Right renal pelvis (tissue), 4 donors: ENCODE measurements around the gene SREBF2. TPM values are rescaled to one million over a fixed set of nuclear protein-coding genes. Genes with fewer than 3 reads are reported as not detected.

ENCODE experiments used
- DNase-seq, 4 donors: peaks; one replicate each; pipeline ENCODE4 v3.0.0-alpha.2; 2013; ENCODE audit warnings: low read depth in 4 of 4, low spot score in 3 of 4, missing footprints in 1 of 4
- polyA plus RNA-seq, 4 donors: library from polyadenylated mRNA; unstranded; fragments of 120-200 nt; gene quantifications; one replicate each; pipeline ENCODE4 v1.2.1, GENCODE V29; 2013; ENCODE audit not compliant: insufficient read length in 4 of 4

The SREBF2 gene
- polyA plus RNA-seq, 4 donors = 94.0 to 104 (median 101) TPM

DNA sequence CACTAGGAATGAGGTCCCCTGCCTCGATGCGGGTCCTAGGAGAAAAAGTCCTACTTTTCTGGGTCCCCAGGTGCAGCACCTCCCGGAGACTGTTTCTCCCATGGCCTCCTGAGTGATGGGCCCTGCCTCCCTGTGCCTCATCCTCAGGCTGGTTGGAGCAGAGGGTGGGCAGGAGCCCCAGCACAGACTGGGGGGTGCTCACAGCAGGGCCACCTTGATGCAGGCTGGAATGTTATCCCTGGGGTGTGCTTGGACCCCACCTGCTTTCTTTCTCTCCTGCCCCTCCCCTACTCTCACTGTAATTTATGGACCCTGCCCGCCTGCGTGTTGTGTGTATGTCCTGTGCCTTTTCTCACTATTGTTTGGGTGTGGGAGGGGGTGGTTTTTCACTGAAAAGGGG is 73.9 kb downstream of the SREBF2 start:
- no peak for DNase-seq

DNA sequence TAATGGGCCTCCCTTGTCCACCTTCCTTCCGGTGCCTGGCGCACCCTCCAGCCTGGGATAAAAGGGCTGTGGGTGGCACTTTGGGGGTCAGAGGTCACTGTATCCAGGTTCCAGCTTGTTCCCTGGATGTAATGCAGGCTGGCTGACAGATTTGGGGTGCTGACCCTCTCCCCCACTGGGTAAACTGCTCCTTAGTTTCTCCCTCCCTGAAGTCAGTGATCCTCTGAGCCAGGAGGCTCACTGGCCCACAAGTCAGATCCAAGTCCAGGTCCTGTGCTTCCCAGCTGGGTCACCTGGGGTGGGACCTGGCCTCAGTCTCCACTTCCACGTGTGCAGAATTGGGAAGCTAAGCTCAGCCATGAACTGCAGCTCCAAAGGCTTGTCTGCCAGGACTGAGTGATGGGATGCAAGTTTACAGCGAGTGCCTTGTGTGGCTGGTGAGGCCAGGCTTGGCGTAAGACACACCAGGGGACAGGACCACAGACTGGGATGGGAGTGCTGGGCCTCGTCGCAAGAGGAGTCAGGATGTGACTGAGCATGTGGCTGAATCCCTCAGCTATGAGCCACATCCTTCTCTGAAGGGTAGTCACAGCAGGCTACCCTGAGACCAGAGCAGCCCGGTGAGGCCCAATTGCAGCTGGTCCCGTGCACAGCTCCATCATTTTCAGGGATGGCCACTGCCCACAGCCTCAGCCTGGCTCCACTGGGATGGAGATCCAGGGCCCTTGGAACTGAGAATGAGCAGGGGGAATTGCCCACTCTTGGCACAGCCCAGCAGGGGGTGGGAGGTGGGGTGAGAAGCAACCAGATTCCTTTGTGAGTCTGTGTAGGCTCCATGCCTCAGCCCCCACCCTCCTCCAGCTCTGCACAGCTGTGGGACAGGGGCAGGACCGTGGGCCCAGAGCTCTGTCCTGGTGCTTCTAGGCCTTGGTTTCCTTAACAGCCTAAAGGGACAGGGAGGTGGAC is 74.8 kb downstream of the SREBF2 start:
- DNase-seq = no peak

DNA sequence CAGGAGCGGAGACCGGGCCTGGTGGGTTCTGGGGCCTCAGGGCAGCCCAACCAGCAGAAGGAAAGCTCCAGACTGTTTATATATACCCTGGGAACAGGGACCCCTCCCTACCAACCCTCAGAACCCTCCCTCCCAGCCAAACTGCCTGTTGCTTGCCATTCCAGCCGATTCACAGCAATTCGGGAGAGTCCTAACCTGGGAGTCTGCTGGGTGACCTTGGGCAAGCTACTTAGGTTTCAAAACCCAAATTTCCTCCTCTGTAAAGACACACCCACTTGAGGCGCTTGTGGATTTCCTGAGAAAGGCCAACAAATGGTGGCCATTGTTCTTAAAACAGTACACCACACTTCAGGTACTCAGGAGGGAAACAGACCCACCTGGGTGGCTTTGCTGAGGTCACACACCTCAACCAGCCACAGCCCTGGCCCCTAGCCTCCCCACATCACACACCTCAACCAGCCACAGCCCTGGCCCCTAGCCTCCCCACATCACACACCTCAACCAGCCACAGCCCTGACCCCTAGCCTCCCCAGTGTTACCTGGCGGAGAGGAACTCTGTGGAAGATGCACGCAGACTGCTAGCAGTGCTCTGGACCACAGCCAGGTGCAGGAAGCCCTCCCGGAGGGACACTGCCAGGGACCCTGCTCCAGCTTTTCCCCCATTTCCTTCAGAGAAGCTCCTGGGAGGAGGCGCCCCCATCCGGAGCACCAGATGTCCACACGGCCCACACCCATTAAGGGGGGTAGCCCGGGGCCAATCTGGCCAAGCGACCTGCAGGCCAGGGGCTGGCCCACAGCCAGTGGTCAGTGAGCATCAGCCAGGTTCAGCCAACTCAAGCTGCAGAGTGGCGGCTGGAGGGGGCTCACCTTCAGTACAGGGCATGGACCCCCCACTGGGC is 75.8 kb downstream of the SREBF2 start:
- DNase-seq = no peak

DNA sequence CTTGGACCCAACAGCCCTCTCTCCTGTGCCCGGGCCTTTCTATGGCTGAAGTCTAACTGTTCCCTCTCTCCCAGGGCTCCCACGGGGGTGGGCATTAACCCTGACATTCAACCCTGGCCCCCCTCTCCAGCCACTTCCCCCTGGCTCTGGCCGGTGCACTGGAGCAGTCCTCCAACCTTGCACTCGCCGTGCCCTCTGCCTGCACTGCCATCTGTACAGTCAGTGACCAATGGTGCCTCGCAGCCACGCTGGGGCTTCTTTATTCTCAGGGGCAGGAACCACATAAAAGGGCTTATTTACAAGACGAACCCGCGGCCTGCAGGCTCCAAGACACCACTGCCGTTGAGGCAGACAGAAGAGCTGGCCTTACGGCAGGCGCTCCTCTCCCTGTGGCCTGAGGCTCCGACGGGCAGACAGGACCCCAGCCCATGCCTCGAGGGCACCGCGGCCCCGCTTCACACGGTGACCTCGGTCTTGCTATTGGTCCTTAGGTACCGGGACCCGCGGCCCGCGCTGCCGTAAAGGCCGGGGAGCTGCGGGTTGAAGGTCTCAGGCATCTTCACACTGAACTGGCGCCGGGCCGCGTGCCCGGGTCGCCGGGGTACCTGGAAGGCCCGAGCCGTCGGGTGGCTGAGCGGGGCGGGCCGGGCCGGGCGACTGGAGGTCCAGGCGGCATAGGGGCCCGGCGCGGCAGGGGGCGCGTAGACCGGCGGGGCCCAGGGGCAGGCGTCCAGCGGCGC is 76.6 kb downstream of the SREBF2 start:
- DNase-seq = no peak

DNA sequence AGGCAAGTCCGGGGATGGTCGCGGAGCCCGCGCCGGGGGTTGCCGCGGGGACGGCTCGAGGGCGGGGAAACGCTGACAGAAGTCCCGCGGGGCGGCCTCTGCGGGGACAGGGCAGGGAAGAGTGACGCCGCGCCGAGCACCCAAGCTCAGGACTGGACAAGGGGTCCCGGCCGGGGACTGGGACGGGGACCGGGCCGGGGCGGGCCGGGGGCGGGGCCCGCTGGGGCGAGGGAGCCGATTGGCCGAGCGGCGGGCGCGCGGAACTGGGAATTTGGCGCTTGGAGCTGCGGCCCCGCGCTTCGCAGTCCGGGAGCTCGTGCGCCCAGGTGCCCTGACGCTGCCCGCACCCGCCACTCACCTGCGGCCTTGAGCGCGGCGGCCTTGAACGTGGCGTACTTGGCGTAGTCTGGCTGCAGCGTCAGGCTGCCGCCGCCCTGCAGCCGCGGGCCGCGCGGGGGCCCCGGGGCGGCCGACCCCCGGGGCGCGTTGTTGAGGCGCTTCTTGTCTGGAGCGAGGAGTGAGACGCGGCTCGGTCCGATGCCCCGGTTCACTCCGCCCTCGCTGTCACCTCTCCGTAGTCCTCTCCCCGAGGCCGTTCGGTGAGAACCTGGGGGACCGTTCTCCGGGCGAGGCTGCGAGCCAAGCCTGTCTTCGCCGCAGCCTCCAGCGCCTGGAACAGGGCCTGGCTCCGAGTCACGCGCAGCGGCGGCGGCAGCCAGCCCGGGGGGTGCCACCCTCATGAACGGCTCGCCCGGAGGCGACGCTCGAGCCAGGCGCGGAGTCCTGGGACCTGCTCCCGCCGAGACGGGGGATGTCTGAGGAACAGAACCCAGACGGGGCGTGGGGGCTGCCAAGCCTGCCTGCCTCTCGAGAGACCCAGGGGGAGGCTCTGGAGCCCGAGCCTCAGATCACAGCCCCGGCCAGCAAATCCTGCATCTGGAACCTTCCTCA is 77.4 kb downstream of the SREBF2 start:
- no peak for DNase-seq

DNA sequence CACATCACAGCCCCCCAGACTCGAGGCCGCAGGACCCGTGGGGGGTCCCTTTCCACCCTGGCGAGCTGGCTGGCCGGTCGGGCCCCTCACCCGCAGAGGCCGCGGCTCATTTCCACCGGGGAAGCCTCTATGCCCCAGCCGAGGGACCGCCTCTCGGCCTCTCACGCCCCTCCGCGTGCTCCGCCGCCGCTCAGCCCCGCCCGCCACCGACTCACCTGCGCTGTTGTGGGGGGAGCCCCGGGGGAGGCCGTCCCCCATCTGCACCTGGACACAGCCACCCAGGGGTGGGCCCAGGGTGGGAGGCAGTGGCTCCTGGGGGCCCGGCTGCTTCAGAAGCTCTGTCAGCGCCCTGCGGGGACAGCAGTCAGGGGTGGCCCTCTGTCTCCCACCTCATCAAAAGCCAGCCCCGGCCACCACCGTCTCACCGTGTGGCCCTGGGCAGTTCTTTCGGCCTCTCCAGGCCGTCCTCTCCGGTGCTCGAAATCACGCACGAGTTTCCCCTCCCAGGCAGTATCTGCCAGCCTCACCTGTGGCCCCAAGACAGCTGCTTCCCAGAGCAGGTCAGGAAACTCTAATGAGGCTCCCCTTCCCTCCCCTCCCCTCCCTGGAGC is 78.2 kb downstream of the SREBF2 start:
- no peak for DNase-seq

DNA sequence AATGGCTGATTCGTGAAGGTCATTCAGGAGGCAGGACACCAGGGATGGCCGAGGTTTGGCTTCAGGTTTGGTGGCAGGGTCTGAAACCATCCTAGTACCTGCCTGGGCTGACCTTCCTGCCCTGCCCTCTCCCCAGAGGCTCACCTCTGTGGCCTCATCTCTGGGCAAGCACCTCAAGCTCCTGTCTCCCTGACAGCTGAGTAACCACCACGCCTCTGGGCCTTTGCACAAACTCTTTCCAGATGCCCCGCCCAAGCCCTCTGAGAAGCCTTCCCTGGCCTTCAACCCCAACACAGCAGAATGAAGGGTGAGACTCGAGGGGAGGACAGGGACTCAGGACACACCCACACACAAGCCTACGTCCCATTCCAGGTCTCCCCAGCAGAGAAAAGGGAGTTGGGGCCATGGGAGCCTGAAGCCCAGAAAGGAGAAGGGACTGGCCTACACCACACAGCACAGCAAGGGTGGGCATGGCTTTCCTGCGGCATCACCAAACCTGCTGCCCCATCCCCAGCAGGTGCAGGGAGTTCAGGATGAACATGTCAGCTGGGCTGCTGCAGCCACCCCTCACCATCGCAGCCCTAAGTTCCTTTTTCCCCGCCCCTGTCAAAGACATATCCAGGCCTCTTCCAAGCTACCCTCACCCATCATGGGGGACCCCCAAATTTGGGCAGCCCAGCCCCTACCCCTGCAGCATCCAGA is 79.6 kb downstream of the SREBF2 start:
- no peak for DNase-seq

DNA sequence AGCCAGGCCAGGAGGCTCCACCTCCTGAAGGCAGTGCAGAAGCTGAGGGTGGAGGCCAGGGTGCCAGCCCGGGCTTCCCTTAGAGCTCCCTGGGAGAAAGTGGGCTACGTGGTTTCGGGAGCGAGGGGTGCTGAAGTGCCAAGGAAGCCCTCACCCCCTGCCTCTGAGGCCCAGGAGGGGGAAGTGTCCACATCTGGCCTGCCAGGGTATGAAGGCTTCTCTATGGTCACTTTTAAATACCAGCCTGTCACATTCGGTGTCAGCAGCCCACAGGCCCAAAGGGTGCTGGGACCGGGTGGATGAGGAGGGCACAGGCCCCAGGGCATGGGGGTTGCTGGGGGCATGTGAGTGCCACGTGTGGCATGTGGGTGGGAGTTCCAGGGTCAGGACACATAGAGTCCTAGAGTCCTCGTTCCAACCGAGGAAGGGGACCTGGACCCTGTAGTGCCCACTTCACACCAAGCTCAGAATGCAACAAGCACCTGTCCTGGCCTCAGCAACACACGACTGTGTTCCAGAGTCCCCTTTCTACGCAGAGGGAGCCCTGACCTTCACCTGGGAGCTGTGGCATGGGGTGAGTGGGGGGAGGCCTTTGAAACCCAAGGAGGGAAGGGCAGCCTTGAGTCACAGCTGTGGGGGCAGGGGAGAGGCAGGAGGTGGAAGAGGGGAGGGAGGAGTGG is 80.3 kb downstream of the SREBF2 start:
- no peak for DNase-seq

DNA sequence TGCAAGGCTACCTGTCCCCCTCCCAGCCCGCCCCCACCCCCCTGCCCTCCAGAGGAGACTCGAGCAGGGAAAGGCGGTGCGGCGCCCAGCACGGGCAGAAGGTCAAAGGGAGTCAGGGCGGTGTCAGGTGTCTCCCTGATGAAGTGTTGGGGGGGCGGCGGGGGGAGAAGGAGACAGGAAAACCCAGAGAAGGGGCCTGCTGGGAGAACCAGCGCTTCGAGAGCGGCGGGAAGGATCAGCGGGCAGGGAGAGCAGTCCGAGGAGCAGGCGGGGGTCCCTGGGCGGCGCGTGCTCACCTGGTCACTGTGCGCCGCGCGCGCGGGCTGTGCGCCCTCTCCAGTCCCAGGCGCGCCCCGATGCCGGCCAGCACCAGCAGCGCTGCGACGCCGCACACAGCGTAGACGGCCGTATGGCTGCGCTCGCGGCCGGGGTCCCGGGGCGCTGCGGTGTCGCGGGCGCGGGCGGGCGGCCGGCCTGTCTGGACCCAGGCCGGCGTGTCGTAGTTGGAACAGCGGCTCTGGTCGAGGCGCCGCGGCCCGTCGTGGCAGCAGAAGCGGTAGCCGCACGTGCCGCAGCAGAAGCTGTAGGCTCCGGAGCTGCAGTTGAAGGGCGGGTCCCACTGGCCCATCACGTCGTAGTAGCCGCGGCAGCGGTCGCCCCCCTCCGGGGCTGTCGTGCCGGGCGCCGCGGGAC is 81.1 kb downstream of the SREBF2 start:
- DNase-seq = no peak

DNA sequence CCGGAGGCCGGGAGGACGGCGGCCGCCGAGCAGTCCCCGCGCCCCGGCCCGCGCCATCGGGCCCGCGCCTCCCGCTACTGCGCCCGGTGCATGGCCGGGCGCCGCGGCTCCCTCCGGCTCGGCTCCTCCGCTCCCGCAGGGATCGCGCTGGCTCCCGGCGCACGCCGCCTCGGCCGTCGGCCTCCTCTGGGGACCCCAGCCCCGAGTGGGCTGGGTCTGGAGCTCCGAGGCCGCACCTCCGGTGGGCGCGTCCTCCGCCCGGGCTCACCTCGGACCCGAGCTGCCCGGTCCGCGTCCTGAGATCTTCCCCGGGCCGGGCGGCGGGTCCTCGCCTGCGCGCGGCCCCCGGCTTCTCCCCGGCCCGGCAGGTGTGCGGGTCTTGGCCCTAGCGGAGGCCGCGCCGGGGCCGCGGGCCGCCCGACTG is 81.7 kb downstream of the SREBF2 start:
- DNase-seq = no peak

DNA sequence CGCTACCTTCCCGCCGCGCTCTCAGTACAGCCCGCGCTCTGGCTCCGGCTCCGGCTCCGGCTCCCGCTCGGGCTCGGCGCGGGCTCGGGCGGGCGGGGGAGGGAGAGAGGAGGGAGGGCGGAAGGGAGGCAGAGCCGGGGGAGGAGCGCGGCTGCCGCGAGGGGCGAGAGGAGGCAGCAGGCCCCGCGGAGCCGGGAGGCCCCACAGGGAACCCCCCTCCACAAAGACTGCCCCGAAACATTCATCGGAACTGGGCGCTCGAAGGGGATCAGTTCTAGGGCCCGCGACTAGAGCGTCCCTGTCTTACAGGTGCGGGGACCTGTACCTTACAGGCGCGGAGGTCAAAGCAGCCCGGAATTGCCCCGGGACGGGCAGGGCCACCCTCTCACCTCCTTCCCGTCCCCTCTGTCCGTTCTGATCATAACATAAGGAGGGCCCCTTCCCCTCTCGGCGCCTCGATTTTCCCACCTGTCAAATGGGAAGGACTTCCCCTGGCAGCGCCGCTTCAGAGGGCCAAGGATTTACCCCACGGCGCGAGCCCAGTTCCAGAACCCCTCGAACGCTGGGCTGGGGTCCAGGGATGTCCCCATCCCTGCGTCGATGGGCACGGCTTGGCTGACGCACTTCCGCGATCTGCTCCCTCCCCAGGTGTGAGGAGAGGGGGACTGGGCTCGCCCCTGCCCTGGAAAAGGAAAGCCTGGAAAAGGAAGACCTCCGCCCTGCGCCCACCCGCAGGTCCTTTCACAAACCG is 82.3 kb downstream of the SREBF2 start, which contains the start of gene SHISA8:
SHISA8 (minus strand) TSS at position 40 of the 751 bp plus-strand sequence. CDS start 407 bp downstream, outside the sequence.
- DNase-seq = no peak

DNA sequence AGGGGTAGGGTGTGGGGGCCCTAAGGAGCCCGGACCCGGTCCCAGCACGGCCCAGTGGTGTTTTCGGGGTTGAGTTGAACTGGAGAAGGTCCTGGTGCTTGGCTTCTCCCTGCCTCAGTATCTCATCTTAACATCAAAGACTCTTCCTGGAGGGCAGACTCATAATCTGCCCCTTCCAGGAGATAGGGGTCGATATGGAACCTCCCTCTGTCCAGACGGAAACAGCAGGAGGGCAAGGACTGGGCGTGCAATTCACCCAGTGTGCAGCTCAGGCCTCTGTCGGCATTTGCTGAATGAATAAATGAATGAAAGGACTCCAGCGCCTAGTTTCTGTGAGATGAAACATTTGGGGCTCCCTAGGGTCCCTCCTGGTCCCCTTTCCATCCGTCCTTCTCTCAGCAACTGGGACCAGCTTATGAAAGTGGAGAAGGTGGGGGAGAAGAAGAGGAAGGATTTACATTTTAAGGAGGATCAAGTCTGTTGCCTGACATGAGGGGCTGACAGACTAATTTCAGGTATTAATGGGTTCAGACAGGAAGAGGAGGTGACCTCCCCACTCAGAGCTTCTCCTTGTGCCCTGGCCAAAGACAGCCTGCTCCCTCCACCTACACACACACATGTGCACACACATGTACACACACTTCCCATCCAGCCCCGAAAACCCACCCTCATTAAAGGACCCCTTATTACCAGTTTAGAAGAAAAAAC is 83.0 kb downstream of the SREBF2 start:
- DNase-seq = no peak

DNA sequence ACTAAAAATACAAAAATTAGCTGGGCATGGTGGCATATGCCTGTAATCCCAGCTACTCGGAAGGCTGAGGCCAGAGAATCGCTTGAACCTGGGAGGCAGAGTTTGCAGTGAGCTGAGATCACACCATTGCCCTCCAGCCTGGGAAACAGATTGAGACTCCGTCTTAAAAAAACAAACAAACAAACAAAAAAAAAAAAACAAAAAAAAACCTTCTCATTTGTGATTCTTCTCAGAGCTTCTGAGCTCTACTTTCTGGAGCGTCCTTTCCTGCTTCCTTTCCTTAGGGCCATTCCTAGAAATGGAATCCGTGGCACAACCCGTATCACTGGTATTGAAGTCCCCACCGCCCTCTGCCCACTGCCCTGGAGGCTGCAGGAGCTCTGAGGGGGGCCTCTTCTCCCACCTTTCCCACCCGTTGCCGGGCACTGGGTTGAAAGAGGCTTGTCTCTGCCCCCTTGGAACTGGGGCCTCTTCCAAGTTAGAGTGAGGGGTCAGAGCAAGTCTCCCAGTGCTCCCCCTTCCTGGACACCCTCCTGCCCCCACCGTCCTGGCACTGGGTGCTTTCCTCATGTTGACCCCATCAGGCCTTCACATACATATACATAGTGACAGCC is 83.9 kb downstream of the SREBF2 start:
- no peak for DNase-seq

DNA sequence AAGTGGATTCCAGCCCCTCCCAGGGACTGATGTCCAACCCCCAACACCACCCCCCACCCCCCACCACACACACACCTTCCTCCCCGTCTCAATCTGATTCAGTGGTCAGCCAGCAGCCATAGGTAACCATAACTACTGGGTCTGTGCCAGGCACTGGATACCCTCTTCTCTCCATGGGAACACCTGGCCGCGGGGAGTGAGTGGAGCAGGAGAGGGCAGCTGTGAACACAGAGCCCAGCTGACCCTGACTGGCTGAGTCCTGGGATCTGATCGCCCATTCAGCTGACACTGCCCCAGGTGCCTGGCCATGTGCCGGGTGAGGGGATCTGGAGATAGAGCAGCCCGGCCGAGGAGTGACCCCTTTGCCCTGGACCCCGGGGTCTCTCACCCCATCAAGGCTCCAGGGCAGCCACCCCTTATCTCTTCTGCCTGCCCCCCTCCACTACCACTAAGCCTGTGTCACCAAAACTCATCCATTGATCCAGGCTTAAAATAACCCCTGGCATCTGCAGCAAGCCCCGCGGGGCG is 84.5 kb downstream of the SREBF2 start:
- no peak for DNase-seq
